Mucosa of rectum (tissue), 2 donors: ENCODE measurements around the gene LMCD1.

Source experiments
- H3K27ac ChIP-seq, 2 donors: one replicate each; pipeline ENCODE4 v1.7.0; 2013; ENCODE audit warnings: inconsistent platforms in 2 of 2, low read depth in 2 of 2, low read length in 2 of 2
- H3K27me3 ChIP-seq, 2 donors: one replicate each; pipeline ENCODE4 v1.7.0; 2013; ENCODE audit warnings: low read length in 2 of 2; ENCODE audit not compliant: control insufficient read depth in 2 of 2, insufficient read depth in 2 of 2
- H3K36me3 ChIP-seq, 2 donors: one replicate each; pipeline ENCODE4 v1.7.0; 2013; ENCODE audit warnings: low read length in 2 of 2; ENCODE audit not compliant: control insufficient read depth in 2 of 2, insufficient read depth in 2 of 2
- H3K4me1 ChIP-seq, 2 donors: one replicate each; pipeline ENCODE4 v1.7.0; 2013; ENCODE audit warnings: low read length in 2 of 2, mild to moderate bottlenecking in 1 of 2; ENCODE audit not compliant: control insufficient read depth in 2 of 2, insufficient read depth in 2 of 2
- H3K4me3 ChIP-seq, 2 donors: one replicate each; pipeline ENCODE4 v1.7.0; 2013; ENCODE audit warnings: low read length in 2 of 2
- H3K9ac ChIP-seq, 2 donors: one replicate each; pipeline ENCODE4 v1.7.0; 2013; ENCODE audit warnings: low read length in 2 of 2, low read depth in 1 of 2, mild to moderate bottlenecking in 1 of 2
- H3K9me3 ChIP-seq, 2 donors: one replicate each; pipeline ENCODE4 v1.7.0; 2013; ENCODE audit warnings: low read length in 2 of 2; ENCODE audit not compliant: control insufficient read depth in 2 of 2
- donor health status: healthy.
- donor health status: Normal muscosa, but diverticular disease.

The LMCD1 gene

GRCh38 chr3:8501371-8502131 lies at the start of gene LMCD1:
LMCD1 (plus strand) TSS chr3:8501823; CDS start chr3:8501939, 116 bp downstream.
- Histone ChIP-seq H3K27ac (peak within 1 kb of the TSS; percentile 68 to 74), H3K27me3 (no peaks in the 10 kb centered on the region), H3K9me3 (no peaks in the 10 kb centered on the region), H3K4me3 (peak within 1 kb of the TSS; percentile 65 to 75), H3K9ac (peak within 1 kb of the TSS; percentile 41 to 74), H3K36me3 (no peaks in the 10 kb centered on the region), H3K4me1 (peaks cover 12 to 28% of the 10 kb centered on the region in 2 donors)

GRCh38 chr3:8452112-8452511 lies 49.5 kb upstream of the LMCD1 start:
- H3K9me3 ChIP-seq: no peaks in the 10 kb centered on the region
- no peak overlapping the region for H3K27ac ChIP-seq
- H3K4me1 ChIP-seq: no peaks in the 10 kb centered on the region
- H3K4me3 ChIP-seq: no peak overlapping the region
- no peaks in the 10 kb centered on the region for H3K27me3 ChIP-seq
- H3K36me3 ChIP-seq: no peaks in the 10 kb centered on the region
- no peak overlapping the region for H3K9ac ChIP-seq

GRCh38 chr3:8453153-8453552 lies 48.5 kb upstream of the LMCD1 start:
- Histone ChIP-seq H3K27me3 (no peaks in the 10 kb centered on the region), H3K9me3 (no peaks in the 10 kb centered on the region), H3K4me3 (no peak overlapping the region), H3K9ac (no peak overlapping the region), H3K36me3 (no peaks in the 10 kb centered on the region), H3K4me1 (no peaks in the 10 kb centered on the region), H3K27ac (no peak overlapping the region)

GRCh38 chr3:8455526-8456411 lies 45.9 kb upstream of the LMCD1 start:
- H3K9me3 ChIP-seq: no peaks in the 10 kb centered on the region
- H3K27ac ChIP-seq: no peak overlapping the region
- no peaks in the 10 kb centered on the region for H3K27me3 ChIP-seq
- H3K36me3 ChIP-seq: no peaks in the 10 kb centered on the region
- no peaks in the 10 kb centered on the region for H3K4me1 ChIP-seq
- no peak overlapping the region for H3K9ac ChIP-seq
- no peak overlapping the region for H3K4me3 ChIP-seq

- Histone ChIP-seq H3K36me3 (no peaks in the 10 kb centered on the region), H3K9ac (no peak overlapping the region), H3K27me3 (no peaks in the 10 kb centered on the region), H3K9me3 (no peaks in the 10 kb centered on the region), H3K4me1 (no peaks in the 10 kb centered on the region), H3K27ac (no peak overlapping the region), H3K4me3 (no peak overlapping the region)
Measured at GRCh38 chr3:8456412-8456811, 45.2 kb upstream of the LMCD1 start.

- Histone ChIP-seq H3K27me3 (no peaks in the 10 kb centered on the region), H3K9me3 (no peaks in the 10 kb centered on the region), H3K9ac (no peak overlapping the region), H3K4me3 (no peak overlapping the region), H3K27ac (no peak overlapping the region), H3K4me1 (no peaks in the 10 kb centered on the region), H3K36me3 (no peaks in the 10 kb centered on the region)
Measured at GRCh38 chr3:8457039-8457438, 44.6 kb upstream of the LMCD1 start.

- peak overlapping the region in 1 of 2 donors; percentile 30 for H3K27ac ChIP-seq
Measured at GRCh38 chr3:8458238-8458661, 43.4 kb upstream of the LMCD1 start.

GRCh38 chr3:8458711-8459110 lies 42.9 kb upstream of the LMCD1 start:
- Histone ChIP-seq H3K9me3 (no peaks in the 10 kb centered on the region), H3K27ac (peak overlapping the region in 1 of 2 donors; percentile 30), H3K9ac (no peak overlapping the region), H3K4me1 (no peaks in the 10 kb centered on the region), H3K4me3 (no peak overlapping the region), H3K36me3 (no peaks in the 10 kb centered on the region), H3K27me3 (no peaks in the 10 kb centered on the region)

More at GRCh38 chr3:8458238-8458661, 43.4 kb upstream of the LMCD1 start:
- no peaks in the 10 kb centered on the region for H3K9me3 ChIP-seq
- H3K4me1 ChIP-seq: no peaks in the 10 kb centered on the region
- no peaks in the 10 kb centered on the region for H3K27me3 ChIP-seq
- H3K9ac ChIP-seq: no peak overlapping the region
- H3K4me3 ChIP-seq: no peak overlapping the region
- H3K36me3 ChIP-seq: no peaks in the 10 kb centered on the region

GRCh38 chr3:8460050-8460708 lies 41.4 kb upstream of the LMCD1 start:
- no peaks in the 10 kb centered on the region for H3K36me3 ChIP-seq
- H3K4me3 ChIP-seq: no peak overlapping the region
- no peaks in the 10 kb centered on the region for H3K27me3 ChIP-seq
- no peaks in the 10 kb centered on the region for H3K4me1 ChIP-seq
- no peak overlapping the region for H3K27ac ChIP-seq
- no peak overlapping the region for H3K9ac ChIP-seq
- H3K9me3 ChIP-seq: no peaks in the 10 kb centered on the region
